HepG2 (cell line): ENCODE data around the gene SPTBN5. TPM values are rescaled to one million over a fixed set of nuclear protein-coding genes. Genes with fewer than 3 reads are reported as not detected.

Experiments
- ATAC-seq: fragments of 200-7000 bp; cut with Tn5 transposase; 3 replicates; pipeline ENCODE4 v1.9.1; 2020; ENCODE audit warnings: mild to moderate bottlenecking, moderate library complexity
- BruUV-seq: library from RNA; stranded (reverse); fragments of 400-500 nt; replicated peaks from 2 replicates; lab custom pipeline; 2021; lab: Mats Ljungman, UMichigan
- CTCF ChIA-PET: fragments of 300-600 bp; formaldehyde crosslinking; extraction: SDS; loops from one replicate; lab custom pipeline; 2021; ENCODE audit warnings: low total read pairs, inconsistent platforms, low intra/inter-chr PET ratio; lab: Yijun Ruan, JAX
- POLR2A ChIA-PET: fragments of 350-600 bp; sonication (Branson Sonifier 250); formaldehyde crosslinking; loops from one replicate; lab custom pipeline; 2020; ENCODE audit warnings: antibody characterized with exemption, inconsistent platforms; lab: Yijun Ruan, JAX
- DNase-seq: peaks from one replicate; pipeline ENCODE4 v3.0.0-alpha.2; 2015; ENCODE audit warnings: low spot score
- FAIRE-seq: peaks from 3 replicates; lab custom pipeline; 2011; peaks lifted over from hg19 to GRCh38; lab: Jason Lieb, UNC
- H2AFZ ChIP-seq: one replicate; pipeline ENCODE4 v1.6.1; 2011; ENCODE audit warnings: low read length, inconsistent platforms
- H3K27ac ChIP-seq: fragments of 300-600 bp; 3 replicates; pipeline ENCODE4 v1.8.0; 2011; ENCODE audit warnings: mixed run types, mild to moderate bottlenecking, mixed read lengths, low read length, inconsistent platforms; ENCODE audit not compliant: insufficient read depth; ENCODE audit errors: extremely low read length
- H3K27me3 ChIP-seq, 2 experiments: fragments of 200-600 bp in 1 of 2; 2 replicates in 1 of 2; 3 replicates in 1 of 2; pipeline versions ENCODE4 v1.6.0 to v1.8.0; 2011; ENCODE audit warnings: low read length in 2 of 2, mild to moderate bottlenecking in 2 of 2, moderate library complexity in 2 of 2, inconsistent platforms in 1 of 2; ENCODE audit not compliant: insufficient read depth in 2 of 2, control insufficient read depth in 1 of 2
- H3K36me3 ChIP-seq, 2 experiments: fragments of 200-600 bp in 1 of 2; replicated peaks in 1 of 2; 2 replicates in 1 of 2; 3 replicates in 1 of 2; pipeline versions ENCODE4 v1.5.1 to v1.8.0; 2011; ENCODE audit warnings: low read length in 2 of 2, inconsistent platforms in 1 of 2; ENCODE audit not compliant: insufficient read depth in 2 of 2, control insufficient read depth in 1 of 2
- H3K4me1 ChIP-seq: 2 replicates; pipeline ENCODE4 v1.5.1; 2012; ENCODE audit warnings: low read length, inconsistent platforms; ENCODE audit not compliant: insufficient read depth
- H3K4me2 ChIP-seq: 2 replicates; pipeline ENCODE4 v1.6.0; 2011; ENCODE audit warnings: low read depth, low read length, inconsistent platforms
- H3K4me3 ChIP-seq, 3 experiments: fragments of 200-600 bp in 1 of 3; sonication (generic), shearing (Covaris generic) in 1 of 3; replicated peaks in 1 of 3; 2 replicates each; pipeline ENCODE4 v1.5.1; 2011 to 2016; ENCODE audit warnings: low read length in 3 of 3, inconsistent platforms in 2 of 3, low read depth in 2 of 3, mild to moderate bottlenecking in 2 of 3, control low read depth in 1 of 3, mixed read lengths in 1 of 3; ENCODE audit not compliant: insufficient read depth in 1 of 3
- H3K79me2 ChIP-seq: one replicate; pipeline ENCODE4 v1.6.1; 2011; ENCODE audit warnings: low read length, inconsistent platforms; ENCODE audit not compliant: insufficient read depth
- H3K9ac ChIP-seq: 2 replicates; pipeline ENCODE4 v1.6.0; 2011; ENCODE audit warnings: mild to moderate bottlenecking, low read depth, low read length, inconsistent platforms; ENCODE audit not compliant: insufficient read depth
- H3K9me3 ChIP-seq: 2 replicates; pipeline ENCODE4 v1.5.1; 2012; ENCODE audit warnings: mild to moderate bottlenecking, low read length
- H4K20me1 ChIP-seq: 2 replicates; pipeline ENCODE4 v1.6.0; 2011; ENCODE audit warnings: inconsistent platforms, mild to moderate bottlenecking, low read length, moderate library complexity; ENCODE audit not compliant: insufficient read depth
- ETV5 ChIP-seq: IDR thresholded peaks from 2 replicates; pipeline ENCODE4 v1.6.1; 2018; ENCODE audit warnings: missing biosample characterization, missing genetic modification reagents, inconsistent platforms, borderline replicate concordance
- ETV6 ChIP-seq: sonication (generic); formaldehyde crosslinking; conservative IDR thresholded peaks from 2 replicates; pipeline ENCODE4 v1.4.0; 2020; ENCODE audit warnings: missing genetic modification reagents
- IKZF5 ChIP-seq: IDR thresholded peaks from 2 replicates; pipeline ENCODE4 v1.6.1; 2018; ENCODE audit warnings: missing genetic modification reagents, mild to moderate bottlenecking, missing compliant biosample characterization
- MBNL3 ChIP-seq: fragments of 250-450 bp; sonication (Bioruptor Pico); conservative IDR thresholded peaks from 2 replicates; pipeline ENCODE4 v1.8.0; 2022; ENCODE audit warnings: mild to moderate bottlenecking, inconsistent platforms
- NFRKB ChIP-seq: fragments of 450-650 bp; IDR thresholded peaks from 2 replicates; pipeline ENCODE4 v1.6.1; 2017
- ZFP41 ChIP-seq: sonication (generic); formaldehyde crosslinking; IDR thresholded peaks from 2 replicates; pipeline ENCODE4 v1.4.0; 2020; ENCODE audit warnings: mild to moderate bottlenecking, missing genetic modification reagents, borderline replicate concordance
- ZNF552 ChIP-seq: sonication (generic); formaldehyde crosslinking; IDR thresholded peaks from 2 replicates; pipeline ENCODE4 v1.9.0; 2022; ENCODE audit warnings: missing genetic modification reagents, mild to moderate bottlenecking, borderline replicate concordance
- ZNF572 ChIP-seq: sonication (generic); formaldehyde crosslinking; IDR thresholded peaks from 2 replicates; pipeline ENCODE4 v1.5.1; 2020; ENCODE audit warnings: mild to moderate bottlenecking, missing genetic modification reagents
- WGBS: methylation state at CpG from one replicate; pipeline ENCODE4 v1.1.6; 2017; ENCODE audit warnings: low lambda C conversion rate; 5-methylcytosine and 5-hydroxymethylcytosine counted together
- in situ Hi-C: cut with HindIII; loops from 2 replicates; pipeline ENCODE4 v1.10.0; 2017; ENCODE audit warnings: low pct_unique_long_range_greater_than_20kb; ENCODE audit not compliant: extremely low pct_ligation_motif_present
- intact Hi-C: fragments of 100-400 bp; cut with micrococcal nuclease; formaldehyde crosslinking; loops from one replicate; pipeline ENCODE4 v1.10.0; 2022; ENCODE audit not compliant: unreplicated experiment
- polyA plus RNA-seq, 8 experiments: library from polyadenylated mRNA; depleted of rRNA in 3 of 8; stranded (reverse) in 7 of 8; unstranded in 1 of 8; fragments of >200 nt; fragmentation: Illumina TruSeq in 4 of 8; extraction: Trizol in 4 of 8; gene quantifications; 2 replicates each; pipeline versions ENCODE4 v1.2.1 to v1.2.3, GENCODE V29; 2011 to 2016; ENCODE audit warnings: low read depth in 4 of 8, missing spikeins in 1 of 8, mixed read lengths in 1 of 8; ENCODE audit not compliant: insufficient read depth in 1 of 8
- total RNA-seq, 5 experiments: library from RNA; depleted of rRNA; stranded (reverse); fragments of >200 nt; fragmentation: Illumina TruSeq; extraction: Trizol; gene quantifications; 2 replicates each; pipeline ENCODE4 v1.2.3, GENCODE V29; 2016; ENCODE audit warnings: low read depth in 1 of 5
- TF ChIP-seq, protein P1 (sequence below): sonication (generic); formaldehyde crosslinking; IDR thresholded peaks from 2 replicates; pipeline ENCODE4 v1.4.0; 2020; ENCODE audit warnings: missing genetic modification reagents
- TF ChIP-seq, protein P2 (sequence below): IDR thresholded peaks from 2 replicates; pipeline ENCODE4 v1.6.1; 2012; ENCODE audit warnings: low read length, improper control_type of control experiment
- TF ChIP-seq, protein P3 (sequence below): sonication (generic); formaldehyde crosslinking; IDR thresholded peaks from 2 replicates; pipeline ENCODE4 v1.5.0; 2020; ENCODE audit warnings: missing genetic modification reagents

The SPTBN5 gene
- total and polyA plus RNA-seq, 2 of the 13 experiments (the other 11 are each of a cell fraction or from before 2014, with no cell fraction given) = 0.01 to 0.07 TPM

GRCh38 chr15:41878355-41878699 is 15.5 kb downstream of the SPTBN5 start:
- DNase-seq (no peak), FAIRE-seq (no peak), ATAC-seq (no peak)
- no peak overlapping the region for H2AFZ ChIP-seq
- no peaks in the 10 kb centered on the region for H3K9me3 ChIP-seq
- H3K4me2 ChIP-seq = no peak overlapping the region
- ChIA-PET POLR2A (no interaction called here), CTCF (no interaction called here)
- intact Hi-C loops (loop anchor here (1.0 kb wide), 1 partner anchor 26 kb away; no protein-coding TSS in a partner anchor), in situ Hi-C loops (no loop called here)
- no peaks in the 10 kb centered on the region for H3K79me2 ChIP-seq
- no peak overlapping the region for H3K9ac ChIP-seq
- no peak overlapping the region for H3K27ac ChIP-seq
- H3K4me3 ChIP-seq = no peak overlapping the region
- H3K27me3 ChIP-seq = peaks cover 16 to 77% of the 10 kb centered on the region in 2 experiments; a peak in 4 of 5 replicates
- no peaks in the 10 kb centered on the region for H4K20me1 ChIP-seq
- no peaks in the 10 kb centered on the region for H3K36me3 ChIP-seq
- no peak for TF ChIP-seq ZNF552
- TF ChIP-seq, protein P1, sequence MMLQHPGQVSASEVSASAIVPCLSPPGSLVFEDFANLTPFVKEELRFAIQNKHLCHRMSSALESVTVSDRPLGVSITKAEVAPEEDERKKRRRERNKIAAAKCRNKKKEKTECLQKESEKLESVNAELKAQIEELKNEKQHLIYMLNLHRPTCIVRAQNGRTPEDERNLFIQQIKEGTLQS (CRISPR knock-in tag) = no peak
- TF ChIP-seq MBNL3 (CRISPR knock-in tag) = no peak
- TF ChIP-seq, protein P2, sequence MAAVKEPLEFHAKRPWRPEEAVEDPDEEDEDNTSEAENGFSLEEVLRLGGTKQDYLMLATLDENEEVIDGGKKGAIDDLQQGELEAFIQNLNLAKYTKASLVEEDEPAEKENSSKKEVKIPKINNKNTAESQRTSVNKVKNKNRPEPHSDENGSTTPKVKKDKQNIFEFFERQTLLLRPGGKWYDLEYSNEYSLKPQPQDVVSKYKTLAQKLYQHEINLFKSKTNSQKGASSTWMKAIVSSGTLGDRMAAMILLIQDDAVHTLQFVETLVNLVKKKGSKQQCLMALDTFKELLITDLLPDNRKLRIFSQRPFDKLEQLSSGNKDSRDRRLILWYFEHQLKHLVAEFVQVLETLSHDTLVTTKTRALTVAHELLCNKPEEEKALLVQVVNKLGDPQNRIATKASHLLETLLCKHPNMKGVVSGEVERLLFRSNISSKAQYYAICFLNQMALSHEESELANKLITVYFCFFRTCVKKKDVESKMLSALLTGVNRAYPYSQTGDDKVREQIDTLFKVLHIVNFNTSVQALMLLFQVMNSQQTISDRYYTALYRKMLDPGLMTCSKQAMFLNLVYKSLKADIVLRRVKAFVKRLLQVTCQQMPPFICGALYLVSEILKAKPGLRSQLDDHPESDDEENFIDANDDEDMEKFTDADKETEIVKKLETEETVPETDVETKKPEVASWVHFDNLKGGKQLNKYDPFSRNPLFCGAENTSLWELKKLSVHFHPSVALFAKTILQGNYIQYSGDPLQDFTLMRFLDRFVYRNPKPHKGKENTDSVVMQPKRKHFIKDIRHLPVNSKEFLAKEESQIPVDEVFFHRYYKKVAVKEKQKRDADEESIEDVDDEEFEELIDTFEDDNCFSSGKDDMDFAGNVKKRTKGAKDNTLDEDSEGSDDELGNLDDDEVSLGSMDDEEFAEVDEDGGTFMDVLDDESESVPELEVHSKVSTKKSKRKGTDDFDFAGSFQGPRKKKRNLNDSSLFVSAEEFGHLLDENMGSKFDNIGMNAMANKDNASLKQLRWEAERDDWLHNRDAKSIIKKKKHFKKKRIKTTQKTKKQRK = no peak
- TF ChIP-seq ETV6 (CRISPR knock-in tag) = no peak
- no peak for TF ChIP-seq ETV5 (CRISPR knock-in tag)
- TF ChIP-seq ZNF572 (CRISPR knock-in tag) = no peak
- TF ChIP-seq, protein P3, sequence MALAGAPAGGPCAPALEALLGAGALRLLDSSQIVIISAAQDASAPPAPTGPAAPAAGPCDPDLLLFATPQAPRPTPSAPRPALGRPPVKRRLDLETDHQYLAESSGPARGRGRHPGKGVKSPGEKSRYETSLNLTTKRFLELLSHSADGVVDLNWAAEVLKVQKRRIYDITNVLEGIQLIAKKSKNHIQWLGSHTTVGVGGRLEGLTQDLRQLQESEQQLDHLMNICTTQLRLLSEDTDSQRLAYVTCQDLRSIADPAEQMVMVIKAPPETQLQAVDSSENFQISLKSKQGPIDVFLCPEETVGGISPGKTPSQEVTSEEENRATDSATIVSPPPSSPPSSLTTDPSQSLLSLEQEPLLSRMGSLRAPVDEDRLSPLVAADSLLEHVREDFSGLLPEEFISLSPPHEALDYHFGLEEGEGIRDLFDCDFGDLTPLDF (CRISPR knock-in tag) = no peak
- no peak for TF ChIP-seq IKZF5 (CRISPR knock-in tag)
- TF ChIP-seq ZFP41 (CRISPR knock-in tag) = no peak
- TF ChIP-seq NFRKB = no peak
- H3K4me1 ChIP-seq = peaks cover 17% of the 10 kb centered on the region; the same call in 1 of the 2 replicates
- WGBS = no CpG with 5 or more reads among the region's 10 CpGs
- no TSS peak for BruUV-seq
